DMS114 treated with DMSO at 0.1 percent for 48 hours (cell line): ENCODE results near the gene CARNS1.
"Not testable (repeated sequence)": the region's sequence is repeated elsewhere in the genome, so short reads cannot be mapped to it uniquely, and the experiment has no call there.

Experiments
- DNase-seq: peaks from one replicate; lab custom pipeline; 2025; ENCODE audit not compliant: unreplicated experiment; lab: John Stamatoyannopoulos, UW

Gene CARNS1

GRCh38 chr11:67409781-67410368 lies 5.6 kb upstream of the CARNS1 start:
- DNase-seq: no peak

GRCh38 chr11:67410369-67410831 lies 5.1 kb upstream of the CARNS1 start:
- DNase-seq: no peak

- DNase-seq: no peak
Observed at GRCh38 chr11:67410984-67411784, 4.3 kb upstream of the CARNS1 start.

- no peak for DNase-seq
Observed at GRCh38 chr11:67411785-67412152, 3.7 kb upstream of the CARNS1 start.

GRCh38 chr11:67412495-67413179 lies 2.8 kb upstream of the CARNS1 start:
- DNase-seq: no peak

- no peak for DNase-seq
Observed at GRCh38 chr11:67413266-67413849, 2.1 kb upstream of the CARNS1 start.

GRCh38 chr11:67416416-67417335 lies 1.2 kb downstream of the CARNS1 start:
- no peak for DNase-seq

GRCh38 chr11:67417425-67417824 lies 1.9 kb downstream of the CARNS1 start:
- no peak for DNase-seq

- no peak for DNase-seq
Observed at GRCh38 chr11:67418476-67419281, 3.2 kb downstream of the CARNS1 start.

- DNase-seq: no peak
Observed at GRCh38 chr11:67419325-67420049, 4.0 kb downstream of the CARNS1 start.

- DNase-seq: no peak
Observed at GRCh38 chr11:67420147-67420645, 4.7 kb downstream of the CARNS1 start.

- DNase-seq: peak; percentile 92
Observed at GRCh38 chr11:67420646-67421429, 5.4 kb downstream of the CARNS1 start.

GRCh38 chr11:67421430-67422031 lies 6.1 kb downstream of the CARNS1 start:
- DNase-seq: no peak

- DNase-seq: no peak
Observed at GRCh38 chr11:67422891-67423290, 7.4 kb downstream of the CARNS1 start.

GRCh38 chr11:67423466-67423865 lies 8.0 kb downstream of the CARNS1 start:
- no peak for DNase-seq

- no peak for DNase-seq
Observed at GRCh38 chr11:67423891-67424613, 8.6 kb downstream of the CARNS1 start.

GRCh38 chr11:67427364-67427859 lies 11.9 kb downstream of the CARNS1 start:
- not testable (repeated sequence) for DNase-seq
